Frontal cortex (tissue), 4 donors: ENCODE results near the gene ARFGAP3. TPM values are rescaled to one million over a fixed set of nuclear protein-coding genes. Genes with fewer than 3 reads are reported as not detected.

Experiments
- DNase-seq, 2 donors: peaks; one replicate each; pipeline ENCODE4 v3.0.0; 2012; ENCODE audit warnings: low spot score in 2 of 2
- FAIRE-seq: peaks from 2 replicates; lab custom pipeline; 2012; peaks lifted over from hg19 to GRCh38; lab: Jason Lieb, UNC
- total RNA-seq: library from RNA; depleted of rRNA; stranded (reverse); fragments of >200 nt; gene quantifications from one replicate; pipeline ENCODE4 v1.2.3, GENCODE V29; 2014
- donor health status: control.
- donor health status: control.
- donor health status: control.

ARFGAP3 gene
- total RNA-seq, 1 donor from 2014 or later: 84.8 TPM

DNA sequence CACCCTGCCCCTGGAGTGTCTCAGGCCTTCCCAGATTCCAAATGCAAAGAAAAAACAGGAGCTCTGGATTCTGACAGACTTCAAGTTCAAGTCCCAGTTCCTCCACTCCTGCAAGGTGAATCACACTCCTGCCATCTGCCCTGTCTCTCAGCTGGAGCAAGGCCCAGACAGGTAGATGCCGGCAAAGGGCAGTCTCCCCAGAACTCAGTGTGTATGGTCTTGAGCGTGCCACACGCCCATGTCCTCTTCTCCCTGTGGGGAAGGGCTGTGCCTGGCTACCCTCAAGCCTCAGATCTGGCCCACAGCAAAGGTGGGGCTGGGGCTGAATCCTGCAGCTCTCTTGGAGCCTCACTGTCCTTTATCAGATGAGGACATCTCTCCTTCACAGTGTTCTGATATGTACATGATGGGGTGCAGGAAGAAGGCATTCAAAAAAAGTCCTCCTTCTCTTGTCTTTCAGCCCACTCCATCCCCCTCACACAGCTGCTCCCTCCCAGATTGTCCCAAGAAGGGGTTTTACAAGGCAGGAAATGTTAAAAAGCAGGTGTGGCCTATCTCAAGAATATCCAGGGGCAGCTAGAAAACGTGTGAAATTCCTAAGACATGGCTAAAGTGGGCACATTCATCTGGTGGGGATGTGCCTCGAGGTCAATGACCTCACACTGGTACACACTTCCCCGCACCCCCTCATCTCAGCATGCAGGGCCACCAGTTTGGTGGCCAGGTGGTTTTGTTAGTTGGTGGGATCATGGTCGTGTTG, 27.7 kb upstream of the ARFGAP3 start:
- DNase-seq (no peak), FAIRE-seq (no peak)

DNA sequence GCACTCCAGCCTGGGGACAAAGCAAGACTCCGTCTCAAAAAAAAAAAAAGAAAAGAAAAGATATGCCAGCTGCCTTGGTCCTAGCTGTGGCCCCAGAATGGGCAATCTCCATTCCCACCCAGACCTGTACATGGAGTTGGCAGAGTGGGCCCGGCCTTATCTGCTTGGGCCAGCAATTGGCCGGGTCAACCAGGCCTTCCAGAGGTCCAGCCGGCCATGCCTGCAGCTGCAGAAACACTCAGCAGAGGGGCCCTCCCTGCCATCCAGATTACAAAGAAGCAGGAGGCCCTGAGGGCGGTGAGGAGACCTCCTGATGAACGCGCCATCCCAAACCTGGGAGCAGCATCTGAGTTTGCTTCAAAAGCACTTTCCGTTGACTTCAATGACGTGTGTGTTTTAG, 26.9 kb upstream of the ARFGAP3 start:
- no peak for FAIRE-seq
- no peak for DNase-seq

DNA sequence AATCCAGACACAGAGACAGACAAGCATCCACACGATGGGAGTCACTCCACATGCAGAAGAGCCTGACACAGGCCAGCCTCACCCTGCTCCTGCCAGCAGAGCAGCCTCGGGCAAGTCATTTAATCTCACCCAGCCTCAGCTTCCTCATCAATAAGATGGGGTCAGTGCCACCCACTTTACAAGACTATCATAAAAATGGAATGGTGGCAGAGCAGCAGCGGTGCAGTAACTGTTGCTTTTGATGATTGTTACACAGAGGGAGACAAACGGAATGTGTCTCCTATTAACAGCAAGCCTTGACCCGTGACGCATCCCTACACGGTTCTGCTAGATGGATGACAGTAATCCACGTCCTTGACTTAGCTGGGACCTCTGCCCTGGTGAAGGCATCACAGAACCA, 26.0 kb upstream of the ARFGAP3 start:
- DNase-seq: no peak
- FAIRE-seq: no peak

DNA sequence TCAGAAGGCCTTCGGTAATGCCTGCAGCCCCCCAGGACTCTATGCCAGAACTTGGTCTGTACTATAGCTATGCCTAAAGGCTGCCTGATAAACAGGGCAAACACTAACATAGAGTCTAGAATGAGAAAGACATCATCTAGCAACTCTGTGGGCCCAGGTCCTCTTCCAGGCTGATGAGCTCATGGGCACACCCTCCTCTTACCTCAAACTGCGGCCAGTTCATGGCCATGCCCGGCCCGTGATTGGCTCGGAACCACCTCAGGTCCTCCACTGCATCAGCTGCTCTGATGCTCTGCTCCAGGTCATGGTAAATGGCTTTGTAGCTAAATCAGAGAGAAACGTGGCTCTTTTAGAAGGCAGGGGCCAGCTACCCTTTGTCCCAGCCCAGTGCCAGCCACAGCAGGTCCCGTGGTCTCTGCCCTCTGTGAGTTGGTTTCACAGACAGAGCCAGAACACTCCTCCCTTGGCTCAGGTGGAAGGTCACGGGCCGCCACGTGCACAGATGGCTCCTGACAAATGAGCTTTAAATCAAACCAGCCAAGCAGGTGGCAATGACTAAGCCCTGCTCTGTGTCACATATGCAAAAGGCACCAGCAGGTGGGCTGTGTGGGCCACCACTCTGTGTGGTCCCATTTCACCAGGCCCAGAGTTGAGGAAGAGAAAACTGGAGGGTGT, 25.0 kb upstream of the ARFGAP3 start:
- DNase-seq (no peak), FAIRE-seq (no peak)

DNA sequence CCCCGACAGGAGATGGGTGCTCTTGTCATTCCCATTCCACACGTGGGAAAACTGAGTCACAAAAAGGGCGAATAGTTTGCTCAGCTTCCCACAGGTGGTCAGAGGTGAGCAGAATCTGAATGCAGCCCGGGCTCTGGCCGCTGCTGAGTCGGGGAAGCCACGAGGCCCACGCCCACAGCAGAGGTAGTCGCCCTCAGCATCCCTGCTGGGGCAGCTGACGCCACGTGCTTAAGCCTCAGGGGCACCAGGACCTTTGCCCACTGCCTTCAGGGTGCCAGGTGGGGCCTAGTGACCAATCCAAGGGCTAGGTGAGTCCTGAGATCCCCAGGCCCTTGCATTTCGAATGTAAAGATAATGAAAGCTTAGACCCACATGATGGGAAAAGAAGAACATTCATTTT, 24.2 kb upstream of the ARFGAP3 start:
- DNase-seq (no peak), FAIRE-seq (no peak)

DNA sequence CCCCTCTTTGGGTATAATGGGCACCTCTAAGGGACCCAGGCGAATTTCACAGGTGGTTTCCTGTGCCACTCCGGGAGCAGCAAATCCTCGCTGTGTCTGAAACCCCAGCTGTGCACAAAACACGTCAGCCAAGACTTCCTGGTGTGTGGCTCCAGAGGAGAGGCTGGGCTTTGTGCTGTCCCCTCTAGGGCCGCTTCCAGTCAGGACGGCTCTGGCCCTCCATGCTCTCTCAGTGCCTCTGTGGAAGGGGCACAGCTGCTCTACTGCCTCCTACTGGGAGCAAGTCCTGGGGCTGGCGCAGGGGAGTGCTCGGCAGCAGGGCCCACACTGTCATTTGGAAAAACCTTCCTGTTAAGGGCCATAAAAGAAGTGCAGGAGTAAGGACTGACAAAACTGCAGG, 23.7 kb upstream of the ARFGAP3 start:
- FAIRE-seq: no peak
- DNase-seq: no peak

DNA sequence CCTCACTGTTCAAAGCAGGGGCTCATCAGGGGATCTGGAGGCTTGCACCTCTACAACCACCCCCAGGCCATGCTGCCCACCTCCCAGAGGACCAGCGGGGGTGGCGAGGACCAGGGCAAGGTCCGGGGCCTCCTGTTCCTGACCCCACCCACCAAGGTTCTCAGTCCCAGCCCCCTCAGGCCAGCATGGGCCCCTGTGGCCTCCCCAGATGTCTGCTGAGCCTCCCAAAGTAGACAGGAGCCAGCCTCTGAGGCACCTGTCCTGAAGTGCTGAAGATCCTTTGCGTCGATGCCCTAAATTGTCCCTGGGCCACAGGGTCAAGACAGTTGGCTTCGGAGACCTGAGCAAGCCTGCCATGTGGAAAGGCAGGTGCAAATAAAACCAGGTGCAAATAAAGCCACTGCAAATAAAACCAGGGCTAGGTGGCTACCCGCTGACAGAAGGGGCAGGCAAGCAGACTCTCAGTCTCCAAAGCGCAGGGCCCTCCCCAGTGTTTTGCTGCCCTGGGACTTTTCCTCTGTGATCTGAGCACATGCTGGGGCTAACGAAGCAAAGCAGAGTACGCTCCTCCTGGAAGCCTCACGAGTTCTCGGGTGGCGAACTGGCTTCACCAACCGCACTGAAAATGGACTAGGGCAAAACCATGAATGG, 22.4 kb upstream of the ARFGAP3 start:
- no peak for FAIRE-seq
- no peak for DNase-seq

DNA sequence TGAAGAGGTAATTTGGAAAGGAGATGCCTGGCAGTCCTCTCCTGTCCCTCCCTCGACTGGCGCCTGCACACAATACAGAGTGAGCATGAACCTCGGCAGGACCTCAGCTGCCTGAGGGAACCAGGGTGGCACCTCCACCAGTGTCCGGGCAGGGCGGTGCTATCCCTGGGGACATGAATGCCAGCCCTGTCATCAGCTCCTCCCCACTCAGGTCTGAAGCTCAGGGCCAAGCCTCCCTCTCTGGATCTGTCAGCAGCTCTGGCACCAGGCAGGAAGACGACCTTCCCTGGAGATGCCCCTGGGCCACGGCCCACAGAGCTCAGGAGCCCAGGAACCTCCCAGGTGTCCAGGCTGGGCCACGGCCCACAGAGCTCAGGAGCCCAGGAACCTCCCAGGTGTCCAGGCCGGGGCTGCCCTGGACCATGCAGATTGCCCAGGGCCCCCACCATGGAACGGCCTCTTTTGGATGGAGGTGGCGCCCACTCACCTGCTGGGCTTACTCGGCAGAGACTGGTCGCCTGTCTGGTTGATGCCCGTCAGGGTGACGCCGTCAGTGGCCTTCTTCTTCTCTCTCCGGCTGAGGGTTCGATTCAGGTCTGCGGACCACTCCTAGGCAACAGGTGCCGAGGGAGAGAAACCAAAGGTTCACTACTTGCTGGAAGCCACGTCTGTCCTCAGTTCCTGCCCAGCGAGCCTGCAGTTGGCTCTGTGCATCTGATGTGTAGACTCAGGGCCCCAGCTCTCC, 21.7 kb upstream of the ARFGAP3 start:
- no peak for FAIRE-seq
- DNase-seq: no peak

DNA sequence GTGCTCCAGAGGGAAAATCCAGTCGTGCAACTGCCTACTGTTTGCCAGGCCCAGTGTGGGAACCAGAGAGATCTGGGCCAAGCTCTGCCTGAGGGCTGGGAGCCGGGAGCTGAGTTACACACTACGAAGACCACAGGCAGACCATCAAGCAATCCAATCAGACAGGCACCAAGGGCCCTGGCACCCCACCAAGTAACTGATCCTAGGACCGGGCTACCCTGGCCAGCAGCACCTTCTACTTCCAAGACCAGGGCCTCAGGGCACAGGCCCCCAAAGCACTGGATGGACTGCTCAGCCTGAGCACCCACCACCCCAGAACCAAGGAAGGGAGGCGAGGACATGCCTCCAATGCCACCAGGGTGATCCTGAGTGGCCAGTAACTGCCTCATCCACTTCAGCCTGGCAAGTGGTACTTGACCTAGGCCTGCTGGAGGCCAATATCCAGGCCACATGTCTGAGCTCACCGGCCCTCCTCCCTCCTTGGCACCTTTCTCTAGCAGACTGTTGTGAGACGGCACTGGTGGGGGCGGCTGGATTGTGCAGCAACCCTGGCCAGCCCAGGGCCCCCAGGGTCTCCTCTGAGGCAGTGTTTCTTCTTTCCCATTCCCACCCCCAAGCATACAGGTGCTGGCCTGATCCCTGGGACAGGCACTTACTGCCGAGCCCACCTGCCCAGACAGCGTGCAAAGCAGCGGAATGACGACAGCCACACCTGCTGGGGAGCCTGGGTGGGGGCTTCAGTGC, 20.7 kb upstream of the ARFGAP3 start:
- DNase-seq: no peak
- FAIRE-seq: no peak

DNA sequence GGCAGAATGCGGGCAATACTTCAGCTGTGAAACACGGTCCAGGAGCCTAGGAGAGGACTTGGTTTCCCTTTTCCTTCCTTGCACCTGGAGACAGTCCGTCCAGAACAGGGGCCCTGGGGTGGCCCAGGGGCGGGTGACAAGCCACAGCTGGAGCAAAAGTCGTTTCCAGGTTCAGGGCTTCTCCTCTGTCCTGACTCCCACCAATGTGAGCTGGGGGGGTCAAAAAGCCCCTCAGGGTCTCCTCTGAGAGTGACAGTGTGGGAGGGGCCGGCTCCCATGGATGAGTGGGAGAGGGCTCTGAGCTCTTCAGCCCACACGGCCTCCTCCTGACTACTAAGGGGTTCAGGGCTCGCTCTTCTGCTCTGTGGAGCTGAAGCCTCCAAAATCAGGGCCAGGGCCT, 20.1 kb upstream of the ARFGAP3 start:
- no peak for FAIRE-seq
- DNase-seq: no peak

DNA sequence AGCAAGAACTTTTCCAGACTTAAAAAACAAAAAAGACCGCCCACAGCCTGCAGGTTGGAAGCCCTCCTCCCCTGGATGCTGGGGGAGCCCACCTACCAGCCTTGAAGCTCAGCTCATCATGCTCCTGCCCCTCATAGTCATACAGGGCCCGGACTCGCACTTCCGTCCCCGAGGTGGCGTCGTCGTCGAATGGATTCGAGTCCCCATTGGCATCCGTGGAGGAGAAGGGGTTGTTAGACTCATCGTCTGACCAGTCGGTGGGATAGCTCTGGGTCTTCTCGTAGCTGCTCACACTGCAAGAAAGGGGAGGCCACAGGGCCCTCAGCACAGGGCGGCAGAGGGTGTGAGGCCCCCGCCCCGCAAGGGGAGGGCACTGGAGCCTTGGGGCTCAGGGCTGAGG, 19.0 kb upstream of the ARFGAP3 start:
- DNase-seq (no peak), FAIRE-seq (no peak)

DNA sequence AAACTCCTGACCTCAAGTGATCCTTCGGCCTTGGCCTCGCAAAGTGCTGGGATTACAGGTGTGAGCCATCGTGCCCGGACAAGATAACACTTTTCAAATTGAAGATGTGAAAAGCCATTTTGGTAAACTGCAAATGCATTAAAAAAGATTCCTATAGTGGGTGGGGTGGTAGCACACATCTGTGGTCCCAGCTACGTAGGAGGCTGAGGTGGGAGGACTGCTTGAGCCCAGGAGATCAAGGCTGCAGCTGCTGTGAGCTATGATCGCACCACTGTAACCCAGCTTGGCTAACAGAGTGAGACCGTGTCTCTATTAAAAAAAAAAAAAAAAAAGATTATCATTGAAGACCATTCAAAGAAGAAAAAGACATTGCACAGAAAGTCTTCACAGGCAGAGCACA, 16.9 kb upstream of the ARFGAP3 start:
- FAIRE-seq (no peak), DNase-seq (no peak)

DNA sequence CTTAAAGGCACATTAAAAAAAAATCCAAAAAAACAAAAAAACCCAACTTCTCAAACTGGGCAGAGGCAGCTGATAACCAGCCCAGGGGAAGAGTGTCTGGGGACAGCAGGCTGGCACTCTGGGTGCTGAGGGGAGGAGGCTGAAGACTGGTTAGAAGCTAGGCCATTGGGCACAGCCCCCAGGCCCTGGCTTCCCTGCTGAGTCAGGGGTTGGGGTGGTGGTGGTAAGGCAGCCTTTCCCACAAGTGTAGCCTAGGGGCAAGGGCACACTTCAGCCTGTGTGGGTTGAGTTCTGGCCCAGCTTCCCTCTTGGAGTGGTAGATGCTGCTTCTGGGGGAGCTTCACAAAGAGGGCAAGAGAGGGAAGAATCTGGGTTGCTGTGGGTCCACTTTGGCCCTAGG, 16.3 kb upstream of the ARFGAP3 start:
- no peak for FAIRE-seq

DNA sequence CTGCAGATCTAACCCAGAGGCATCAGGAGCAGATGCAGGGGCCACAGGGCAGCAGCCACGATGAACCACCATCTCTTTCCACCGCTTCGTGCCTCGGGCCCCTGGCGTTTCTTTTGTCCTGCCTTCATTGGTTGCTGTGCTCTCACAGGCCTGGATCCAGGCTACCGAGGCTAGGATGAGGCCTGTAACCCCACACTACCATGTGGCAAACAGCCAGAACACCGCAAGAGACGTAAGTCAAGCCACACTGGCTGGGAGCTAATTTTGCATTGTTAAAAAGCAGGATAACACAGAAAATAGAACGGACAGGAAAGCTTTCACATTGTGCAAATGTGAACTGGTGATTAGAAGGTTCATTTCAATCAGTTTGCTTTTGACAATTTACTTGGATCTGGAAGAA, 15.7 kb upstream of the ARFGAP3 start:
- no peak for DNase-seq
- no peak for FAIRE-seq

More for the DNA sequence above, 16.3 kb upstream of the ARFGAP3 start:
- DNase-seq: no peak

DNA sequence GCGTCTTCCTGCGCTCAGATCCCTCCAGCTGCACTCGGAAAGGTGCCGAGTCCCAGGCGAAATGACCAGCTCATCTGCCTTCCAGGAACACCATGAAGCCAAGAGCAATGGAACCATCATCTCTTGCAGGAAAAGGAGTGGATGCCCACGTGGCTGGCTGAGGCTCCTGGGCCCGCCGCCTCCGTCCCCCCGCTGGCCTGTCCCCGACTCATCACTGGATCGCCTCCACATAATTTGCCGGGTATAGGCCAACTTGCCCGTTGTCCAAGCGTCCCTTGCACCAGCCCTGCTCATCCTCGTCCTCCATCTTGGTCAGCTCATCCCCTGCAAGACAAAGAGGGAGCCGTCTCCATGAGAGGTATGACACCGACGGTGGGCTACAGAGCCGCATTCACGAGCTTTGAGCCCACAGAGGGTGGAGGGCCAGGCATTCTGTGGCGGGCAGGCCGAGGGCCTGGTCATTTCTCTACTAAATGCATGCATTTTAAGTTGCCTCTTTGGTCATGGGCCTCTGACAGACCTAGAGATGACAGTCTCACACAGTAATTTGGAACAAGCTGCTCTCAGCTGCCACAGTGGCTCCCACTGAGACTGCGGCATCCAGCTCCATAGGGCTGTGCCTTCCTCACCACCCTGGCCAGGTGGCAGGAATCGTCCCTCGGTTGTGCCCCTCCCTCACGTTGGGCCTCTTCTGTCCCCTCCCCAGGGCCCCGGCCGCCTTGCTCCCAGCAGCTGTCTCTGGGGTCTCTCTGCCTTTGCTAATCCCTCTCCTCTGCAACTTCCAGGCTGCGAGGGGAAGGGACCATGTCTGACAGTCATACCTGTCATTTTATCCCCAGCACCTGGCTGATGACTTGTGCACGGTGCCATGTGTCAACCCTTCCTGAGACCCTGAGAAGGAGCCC, 14.3 kb upstream of the ARFGAP3 start:
- DNase-seq: no peak
- no peak for FAIRE-seq

DNA sequence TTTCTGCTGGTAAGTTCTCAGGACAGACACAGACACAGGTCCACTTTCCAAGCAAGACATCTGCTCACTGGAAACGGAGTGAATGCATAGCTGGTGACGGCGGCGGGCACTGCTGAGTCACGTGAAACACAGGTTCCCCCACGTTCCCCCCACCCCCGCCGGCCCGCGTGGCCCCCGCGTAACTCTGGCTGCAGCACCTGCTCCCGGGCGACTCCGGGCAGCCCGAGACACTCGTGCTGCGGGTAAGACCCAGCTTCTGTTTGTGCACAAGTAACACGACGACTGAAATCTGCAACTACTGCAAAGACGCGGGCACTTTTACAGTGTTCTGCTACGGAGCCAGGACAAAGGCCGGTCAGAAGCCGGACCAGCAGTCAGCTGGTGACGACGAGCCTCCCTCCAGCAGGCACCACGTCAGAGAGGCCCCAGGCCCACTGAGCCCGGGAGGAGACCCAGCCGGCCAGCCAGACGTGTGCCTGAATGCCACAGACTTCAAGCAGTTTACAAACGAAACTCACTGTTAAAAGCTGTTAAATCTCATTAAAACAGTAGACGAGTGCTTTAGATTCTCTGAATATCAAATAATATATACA, 12.9 kb upstream of the ARFGAP3 start:
- FAIRE-seq (no peak), DNase-seq (no peak)

DNA sequence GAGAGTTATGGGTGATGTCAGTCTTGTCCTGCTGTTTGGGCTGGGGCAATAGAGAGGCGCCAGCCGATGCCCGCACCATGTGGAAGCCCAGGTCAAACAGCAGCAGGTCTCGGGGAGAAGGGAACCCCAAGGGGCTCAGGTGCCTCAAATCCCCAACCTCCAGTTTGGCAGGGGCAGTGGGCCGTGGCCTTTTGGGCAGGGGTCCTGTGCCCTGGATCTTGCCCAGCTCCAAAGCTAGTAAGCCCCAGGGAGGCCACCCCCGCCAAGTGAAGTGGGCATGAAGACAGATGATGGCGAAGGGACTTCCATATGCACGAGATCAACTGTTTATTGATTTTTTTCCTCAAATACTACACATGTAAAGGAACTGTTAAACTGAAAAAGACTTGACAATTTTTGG, 12.4 kb upstream of the ARFGAP3 start:
- FAIRE-seq (no peak), DNase-seq (no peak)

DNA sequence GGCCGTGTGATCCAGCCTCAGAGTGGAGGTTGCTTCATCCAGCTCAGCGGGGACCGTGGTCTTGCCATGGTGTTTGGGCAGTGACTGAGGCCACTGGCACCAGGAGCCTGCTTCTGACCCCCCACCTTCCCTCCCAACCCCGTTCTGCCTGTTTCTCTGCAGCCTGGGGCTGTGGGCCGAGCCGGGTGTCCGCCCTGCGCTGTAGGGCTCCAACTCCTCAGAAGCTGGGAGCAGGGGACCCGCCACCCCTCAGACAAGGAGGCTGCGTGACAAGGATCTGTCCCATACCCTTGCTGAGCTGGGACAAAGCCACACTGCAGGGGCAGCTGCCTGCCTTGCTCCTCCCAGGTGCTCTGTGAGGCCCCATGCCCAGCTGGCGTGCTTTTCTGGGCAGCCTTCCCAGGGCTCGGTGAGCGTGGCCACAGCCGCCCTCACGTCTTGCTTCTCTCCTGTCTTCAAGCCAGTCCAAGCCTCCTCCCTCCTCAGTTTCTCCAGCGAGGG, 11.7 kb upstream of the ARFGAP3 start:
- DNase-seq (peak; percentile 38 to 60), FAIRE-seq (no peak)
